ENCODE results near the gene COL5A2.
A peak's percentile ranks its signal among the peaks of the same experiment; 100 is the strongest.

The COL5A2 gene

GRCh38 chr2:189144700-189145211 is 34.8 kb downstream of the COL5A2 start:
- H3K9me3 ChIP-seq (ENCODE audit: control insufficient read depth, low read length) = no peaks in the 10 kb centered on the region
- H3K4me3 ChIP-seq (ENCODE audit: low read length) = peak overlapping the region; percentile 38
- no peaks in the 10 kb centered on the region for H3K27me3 ChIP-seq (replicated peaks; ENCODE audit: control insufficient read depth, insufficient read depth, low read length)
- H3K36me3 ChIP-seq (ENCODE audit: control insufficient read depth, insufficient read depth, low read length, severe bottlenecking) = peaks cover 3% of the 10 kb centered on the region
- H3K9ac ChIP-seq (ENCODE audit: low read length) = peak overlapping the region; percentile 32
- H3K4me1 ChIP-seq (ENCODE audit: control insufficient read depth, insufficient read depth, low read length) = peaks cover 67% of the 10 kb centered on the region
- DNase-seq (ENCODE audit: low read depth) = peak; percentile 78

- Histone ChIP-seq H3K4me1 (ENCODE audit: control insufficient read depth, insufficient read depth, low read length) (peaks cover 59% of the 10 kb centered on the region), H3K36me3 (ENCODE audit: control insufficient read depth, insufficient read depth, low read length, severe bottlenecking) (peaks cover 8% of the 10 kb centered on the region), H3K9me3 (ENCODE audit: control insufficient read depth, low read length) (no peaks in the 10 kb centered on the region), H3K27me3 (replicated peaks; ENCODE audit: control insufficient read depth, insufficient read depth, low read length) (no peaks in the 10 kb centered on the region), H3K9ac (ENCODE audit: low read length) (peak overlapping the region; percentile 61), H3K4me3 (ENCODE audit: low read length) (peak overlapping the region; percentile 39)
- peak; percentile 91 for DNase-seq (ENCODE audit: low read depth)
Measured at GRCh38 chr2:189143925-189144324, 35.6 kb downstream of the COL5A2 start.

DNA sequence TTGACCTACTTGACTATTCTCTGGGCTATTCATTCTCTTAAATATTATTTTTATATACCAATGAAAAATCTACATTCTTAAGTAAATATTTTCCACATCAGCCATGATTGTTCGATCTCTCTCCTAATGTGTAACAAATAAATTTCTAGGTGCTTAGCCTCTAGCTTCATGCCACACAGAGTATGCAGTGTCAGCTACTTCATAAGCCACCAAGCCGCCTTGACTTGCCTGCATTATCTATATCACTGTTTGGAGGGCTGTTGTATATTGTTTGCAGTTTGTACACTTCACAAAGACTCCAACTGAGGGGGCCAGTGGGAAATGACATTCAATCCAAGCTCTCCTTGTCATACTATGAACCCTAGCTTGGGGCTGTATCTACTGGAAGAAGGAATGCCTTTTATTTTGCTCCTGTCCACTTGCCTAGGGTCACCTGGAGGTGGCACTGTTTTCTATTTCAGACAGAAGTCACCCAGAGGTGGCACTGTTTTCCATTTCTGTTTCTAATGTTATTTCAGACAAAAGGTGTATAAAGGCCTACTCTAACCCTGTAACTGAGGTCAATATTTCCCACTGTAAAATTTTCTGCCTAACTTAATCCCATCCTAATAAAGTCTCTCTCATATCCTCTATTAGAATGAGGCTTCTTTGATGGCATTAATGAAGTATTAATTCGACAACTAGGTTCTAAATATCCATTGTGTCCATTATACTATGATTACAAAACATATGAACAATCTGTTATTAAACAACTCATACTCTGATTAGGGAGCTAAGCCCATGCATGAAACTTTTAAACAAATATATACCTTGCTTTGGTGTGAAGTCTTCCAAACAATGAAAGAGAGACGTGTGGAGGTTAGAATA is 36.4 kb downstream of the COL5A2 start:
- no peaks in the 10 kb centered on the region for H3K27me3 ChIP-seq (replicated peaks; ENCODE audit: control insufficient read depth, insufficient read depth, low read length)
- peak overlapping the region; percentile 61 for H3K9ac ChIP-seq (ENCODE audit: low read length)
- peak overlapping the region; percentile 39 for H3K4me3 ChIP-seq (ENCODE audit: low read length)
- peak; percentile 59 for DNase-seq (ENCODE audit: low read depth)
- H3K4me1 ChIP-seq (ENCODE audit: control insufficient read depth, insufficient read depth, low read length) = peaks cover 53% of the 10 kb centered on the region
- no peaks in the 10 kb centered on the region for H3K9me3 ChIP-seq (ENCODE audit: control insufficient read depth, low read length)
- peaks cover 10% of the 10 kb centered on the region for H3K36me3 ChIP-seq (ENCODE audit: control insufficient read depth, insufficient read depth, low read length, severe bottlenecking)

- Histone ChIP-seq H3K36me3 (ENCODE audit: control insufficient read depth, insufficient read depth, low read length, severe bottlenecking) (peaks cover 9% of the 10 kb centered on the region), H3K27me3 (replicated peaks; ENCODE audit: control insufficient read depth, insufficient read depth, low read length) (no peaks in the 10 kb centered on the region), H3K4me3 (ENCODE audit: low read length) (no peak overlapping the region), H3K9ac (ENCODE audit: low read length) (no peak overlapping the region), H3K9me3 (ENCODE audit: control insufficient read depth, low read length) (no peaks in the 10 kb centered on the region), H3K4me1 (ENCODE audit: control insufficient read depth, insufficient read depth, low read length) (peaks cover 33% of the 10 kb centered on the region)
- no peak for DNase-seq (ENCODE audit: low read depth)
Measured at GRCh38 chr2:189138800-189139199, 40.8 kb downstream of the COL5A2 start.

GRCh38 chr2:189137519-189137918 is 42.0 kb downstream of the COL5A2 start:
- H3K36me3 ChIP-seq (ENCODE audit: control insufficient read depth, insufficient read depth, low read length, severe bottlenecking) = peaks cover 16% of the 10 kb centered on the region
- no peak for DNase-seq (ENCODE audit: low read depth)
- H3K4me1 ChIP-seq (ENCODE audit: control insufficient read depth, insufficient read depth, low read length) = peaks cover 20% of the 10 kb centered on the region
- H3K27me3 ChIP-seq (replicated peaks; ENCODE audit: control insufficient read depth, insufficient read depth, low read length) = no peaks in the 10 kb centered on the region
- no peak overlapping the region for H3K4me3 ChIP-seq (ENCODE audit: low read length)
- H3K9ac ChIP-seq (ENCODE audit: low read length) = no peak overlapping the region
- H3K9me3 ChIP-seq (ENCODE audit: control insufficient read depth, low read length) = no peaks in the 10 kb centered on the region

DNA sequence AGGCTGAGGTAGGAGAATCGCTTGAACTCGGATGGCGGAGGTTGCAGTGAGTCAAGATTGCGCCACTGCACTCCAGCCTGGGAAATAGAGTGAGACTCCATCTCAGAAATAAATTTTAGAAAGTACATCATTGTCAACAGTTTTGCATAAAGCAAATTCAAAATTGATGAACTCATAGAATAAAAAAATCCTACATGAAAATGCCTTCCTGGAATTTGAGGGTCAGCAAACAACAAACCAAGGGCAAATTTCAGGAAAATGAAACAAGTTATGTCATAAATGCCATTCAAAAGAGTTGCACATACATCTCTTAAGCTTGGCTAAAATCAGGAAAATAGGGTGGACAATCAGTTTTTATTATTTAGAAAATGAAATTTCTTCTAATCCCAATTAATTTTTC is 45.1 kb downstream of the COL5A2 start:
- no peak for DNase-seq (ENCODE audit: low read depth)
- Histone ChIP-seq H3K9ac (ENCODE audit: low read length) (no peak overlapping the region), H3K27me3 (replicated peaks; ENCODE audit: control insufficient read depth, insufficient read depth, low read length) (no peaks in the 10 kb centered on the region), H3K4me1 (ENCODE audit: control insufficient read depth, insufficient read depth, low read length) (peaks cover 32% of the 10 kb centered on the region), H3K4me3 (ENCODE audit: low read length) (no peak overlapping the region), H3K9me3 (ENCODE audit: control insufficient read depth, low read length) (no peaks in the 10 kb centered on the region), H3K36me3 (ENCODE audit: control insufficient read depth, insufficient read depth, low read length, severe bottlenecking) (peaks cover 15% of the 10 kb centered on the region)

DNA sequence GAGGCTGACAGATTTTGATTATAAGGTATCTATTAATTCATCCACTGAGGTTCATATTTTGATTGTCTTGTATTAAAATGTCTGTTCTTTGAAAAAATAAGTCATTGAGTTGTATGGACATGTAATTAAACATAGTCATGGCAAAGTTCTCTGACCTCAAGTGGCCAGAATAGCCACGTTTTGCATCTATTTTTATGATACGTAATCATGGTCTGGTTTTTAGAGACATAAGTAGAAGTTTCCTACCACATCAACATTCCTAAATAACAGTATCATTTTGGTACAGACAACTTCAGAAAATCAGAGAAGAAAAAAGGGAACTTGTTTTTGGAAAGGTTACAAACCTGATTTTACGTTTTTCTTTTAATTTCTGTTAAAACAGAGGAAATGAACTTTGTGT is 47.6 kb downstream of the COL5A2 start:
- peaks cover 54% of the 10 kb centered on the region for H3K4me1 ChIP-seq (ENCODE audit: control insufficient read depth, insufficient read depth, low read length)
- no peaks in the 10 kb centered on the region for H3K9me3 ChIP-seq (ENCODE audit: control insufficient read depth, low read length)
- H3K36me3 ChIP-seq (ENCODE audit: control insufficient read depth, insufficient read depth, low read length, severe bottlenecking) = peaks cover 8% of the 10 kb centered on the region
- H3K4me3 ChIP-seq (ENCODE audit: low read length) = no peak overlapping the region
- no peak for DNase-seq (ENCODE audit: low read depth)
- no peak overlapping the region for H3K9ac ChIP-seq (ENCODE audit: low read length)
- H3K27me3 ChIP-seq (replicated peaks; ENCODE audit: control insufficient read depth, insufficient read depth, low read length) = no peaks in the 10 kb centered on the region

- H3K9me3 ChIP-seq (ENCODE audit: control insufficient read depth, low read length) = no peaks in the 10 kb centered on the region
- H3K4me1 ChIP-seq (ENCODE audit: control insufficient read depth, insufficient read depth, low read length) = peaks cover 58% of the 10 kb centered on the region
- peaks cover 11% of the 10 kb centered on the region for H3K36me3 ChIP-seq (ENCODE audit: control insufficient read depth, insufficient read depth, low read length, severe bottlenecking)
- peak overlapping the region; percentile 80 for H3K9ac ChIP-seq (ENCODE audit: low read length)
- peak overlapping the region; percentile 64 for H3K4me3 ChIP-seq (ENCODE audit: low read length)
- peak; percentile 79 for DNase-seq (ENCODE audit: low read depth)
- no peaks in the 10 kb centered on the region for H3K27me3 ChIP-seq (replicated peaks; ENCODE audit: control insufficient read depth, insufficient read depth, low read length)
Measured at GRCh38 chr2:189129971-189130370, 49.6 kb downstream of the COL5A2 start.

- Histone ChIP-seq H3K36me3 (ENCODE audit: control insufficient read depth, insufficient read depth, low read length, severe bottlenecking) (peaks cover 12% of the 10 kb centered on the region), H3K4me1 (ENCODE audit: control insufficient read depth, insufficient read depth, low read length) (peaks cover 54% of the 10 kb centered on the region), H3K9ac (ENCODE audit: low read length) (peak overlapping the region; percentile 80), H3K4me3 (ENCODE audit: low read length) (peak overlapping the region; percentile 64), H3K27me3 (replicated peaks; ENCODE audit: control insufficient read depth, insufficient read depth, low read length) (no peaks in the 10 kb centered on the region), H3K9me3 (ENCODE audit: control insufficient read depth, low read length) (no peaks in the 10 kb centered on the region)
- DNase-seq (ENCODE audit: low read depth) = peak; percentile 76
Measured at GRCh38 chr2:189128970-189129369, 50.6 kb downstream of the COL5A2 start.

DNA sequence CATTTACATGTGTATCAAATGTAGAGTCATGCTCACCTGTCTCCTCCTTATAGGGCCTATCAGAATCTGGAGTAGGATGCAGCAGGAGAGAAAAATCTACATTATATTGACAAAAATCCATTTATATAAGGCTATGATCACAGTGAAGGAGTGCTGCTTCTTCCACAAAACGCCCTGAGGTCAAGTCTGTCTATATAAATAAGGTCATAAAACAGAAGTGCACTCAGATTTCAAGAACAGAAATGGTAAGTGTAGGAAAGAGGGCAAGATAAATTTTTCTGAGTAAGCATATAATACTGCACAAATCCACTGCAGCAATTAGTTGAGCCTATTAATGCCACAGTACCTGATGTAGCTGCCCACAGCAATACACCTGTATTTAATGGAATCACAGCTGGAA is 51.8 kb downstream of the COL5A2 start:
- Histone ChIP-seq H3K4me3 (ENCODE audit: low read length) (peak overlapping the region; percentile 64), H3K9ac (ENCODE audit: low read length) (peak overlapping the region; percentile 80), H3K9me3 (ENCODE audit: control insufficient read depth, low read length) (no peaks in the 10 kb centered on the region), H3K36me3 (ENCODE audit: control insufficient read depth, insufficient read depth, low read length, severe bottlenecking) (peaks cover 8% of the 10 kb centered on the region), H3K4me1 (ENCODE audit: control insufficient read depth, insufficient read depth, low read length) (peaks cover 54% of the 10 kb centered on the region), H3K27me3 (replicated peaks; ENCODE audit: control insufficient read depth, insufficient read depth, low read length) (no peaks in the 10 kb centered on the region)
- no peak for DNase-seq (ENCODE audit: low read depth)

GRCh38 chr2:189125195-189125594 is 54.4 kb downstream of the COL5A2 start:
- H3K36me3 ChIP-seq (ENCODE audit: control insufficient read depth, insufficient read depth, low read length, severe bottlenecking) = peaks cover 11% of the 10 kb centered on the region
- no peaks in the 10 kb centered on the region for H3K27me3 ChIP-seq (replicated peaks; ENCODE audit: control insufficient read depth, insufficient read depth, low read length)
- no peaks in the 10 kb centered on the region for H3K9me3 ChIP-seq (ENCODE audit: control insufficient read depth, low read length)
- no peak overlapping the region for H3K9ac ChIP-seq (ENCODE audit: low read length)
- H3K4me3 ChIP-seq (ENCODE audit: low read length) = no peak overlapping the region
- DNase-seq (ENCODE audit: low read depth) = no peak
- peaks cover 46% of the 10 kb centered on the region for H3K4me1 ChIP-seq (ENCODE audit: control insufficient read depth, insufficient read depth, low read length)
